Purkinje cell (primary cell): ENCODE data around the gene SLC7A6. TPM values are rescaled to one million over a fixed set of nuclear protein-coding genes. Genes with fewer than 3 reads are reported as not detected.

Experiments used
- polyA plus RNA-seq: library from polyadenylated mRNA; unstranded; fragments of >200 nt; fragmentation: Nextera tagmentation; gene quantifications from 2 replicates; pipeline ENCODE4 v1.2.1, GENCODE V29; 2014

The SLC7A6 gene
- 9.9 and 14.0 TPM in 2 replicates for polyA plus RNA-seq

DNA sequence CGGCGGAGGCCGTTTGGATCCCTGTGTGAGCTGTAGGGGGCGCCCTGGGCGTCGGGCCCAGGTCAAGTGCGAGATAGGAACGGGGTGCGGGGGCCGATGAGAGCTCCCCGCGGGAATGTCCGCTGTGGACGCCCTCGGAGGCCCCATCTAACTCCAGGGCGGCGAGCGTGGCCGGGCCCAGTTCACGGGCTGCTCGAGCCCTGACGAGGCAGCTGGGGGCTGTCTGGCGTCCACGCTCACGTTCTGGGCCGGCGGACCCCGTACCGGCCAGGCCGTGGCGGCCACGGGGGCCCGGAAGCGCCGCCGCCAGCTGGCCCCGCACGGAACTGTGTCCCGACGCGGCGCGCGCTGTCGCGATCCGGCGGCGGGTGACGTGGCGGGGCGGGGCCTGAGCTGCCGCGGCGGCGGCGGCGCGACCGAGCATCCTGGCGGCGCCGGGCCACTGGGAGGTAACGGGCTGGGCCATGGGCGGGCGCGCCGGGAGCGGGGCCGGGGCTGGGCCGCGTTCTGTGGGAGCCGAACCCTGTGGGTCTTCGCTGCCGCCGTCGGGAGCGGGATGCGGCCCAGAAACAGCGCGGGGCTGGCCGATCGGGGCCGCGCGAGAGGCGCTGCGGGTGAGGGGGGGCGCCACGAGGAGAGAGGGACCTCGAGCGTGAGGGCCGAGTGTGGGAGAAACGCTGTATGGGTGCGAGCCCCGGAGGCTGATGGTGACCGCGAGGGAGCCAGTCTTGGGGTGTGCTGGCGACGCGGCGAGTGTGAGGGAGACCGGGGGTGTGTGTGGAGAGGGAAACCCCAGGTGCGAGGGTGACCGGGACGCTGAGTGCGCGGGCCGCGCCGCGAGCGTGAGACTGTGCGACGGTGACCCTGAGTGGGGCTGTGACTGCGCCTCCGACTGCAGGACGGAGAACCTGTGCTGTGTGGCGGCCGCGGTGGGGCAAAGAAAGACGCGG is at the start of gene SLC7A6:
TSS of gene SLC7A6 (plus strand) at position 399 of the 950 bp plus-strand sequence. CDS start 10,201 bp downstream, outside the sequence.

DNA sequence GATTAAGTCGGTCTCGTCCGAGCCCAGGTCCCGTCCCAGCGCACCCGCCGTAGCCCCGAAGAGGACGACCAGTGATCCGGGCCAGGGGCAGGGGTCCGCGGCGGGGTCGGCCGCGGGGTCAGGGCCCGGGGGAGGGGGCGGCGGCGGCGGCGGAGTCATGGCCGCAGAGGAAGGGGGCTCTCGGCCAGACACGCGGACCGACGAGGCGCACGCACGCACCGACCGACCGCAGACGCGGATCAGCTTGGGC is 28.5 kb upstream of the SLC7A6 start, which contains the start of gene ESRP2:
TSS of gene ESRP2 (minus strand) at position 241 of the 250 bp plus-strand sequence. CDS start at position 159, 82 bp downstream.

DNA sequence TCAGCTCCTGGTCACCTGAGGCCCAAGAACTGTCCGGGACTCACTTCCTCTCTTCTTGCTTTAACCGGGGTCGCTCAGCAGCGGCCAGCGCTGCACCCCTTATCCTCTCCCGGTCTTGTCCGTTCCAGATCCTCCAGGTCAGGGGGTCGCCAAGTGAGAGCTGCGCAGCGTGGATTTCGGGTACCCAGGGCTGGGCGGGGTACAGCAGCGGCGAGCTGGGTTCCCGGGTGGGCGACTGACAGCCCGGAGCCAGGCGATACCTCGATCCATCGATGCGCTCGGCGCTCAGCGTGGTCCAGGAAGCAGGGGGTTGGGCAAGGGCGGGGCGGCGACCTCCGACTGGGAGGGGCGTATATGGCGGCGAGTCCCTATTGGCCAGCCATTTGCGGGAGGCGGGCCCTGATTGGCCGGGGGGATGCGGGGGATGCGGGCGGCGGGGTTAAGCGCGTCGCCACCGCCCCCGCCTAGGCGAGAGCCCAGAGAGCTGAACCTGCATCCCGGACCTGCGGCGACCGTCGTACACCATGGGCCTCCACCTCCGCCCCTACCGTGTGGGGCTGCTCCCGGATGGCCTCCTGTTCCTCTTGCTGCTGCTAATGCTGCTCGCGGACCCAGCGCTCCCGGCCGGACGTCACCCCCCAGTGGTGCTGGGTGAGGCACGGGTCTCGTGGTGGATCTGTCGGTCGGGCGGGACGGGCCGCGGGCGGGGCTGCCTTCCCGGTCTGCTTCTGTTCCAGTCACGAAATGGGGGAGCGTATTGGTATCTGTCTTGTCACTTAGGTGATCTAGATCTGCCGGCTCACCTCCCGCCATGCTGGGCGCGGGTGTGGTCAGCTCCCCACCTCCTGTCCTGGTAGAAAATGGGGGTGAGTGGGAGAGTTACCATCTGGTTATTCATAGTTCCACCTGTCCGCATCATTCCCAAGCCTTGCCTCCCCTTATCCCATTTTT is 19.1 kb upstream of the SLC7A6 start, which contains the start of gene PLA2G15:
TSS of gene PLA2G15 (plus strand) at position 471 of the 951 bp plus-strand sequence. CDS start at position 525, 54 bp downstream.

DNA sequence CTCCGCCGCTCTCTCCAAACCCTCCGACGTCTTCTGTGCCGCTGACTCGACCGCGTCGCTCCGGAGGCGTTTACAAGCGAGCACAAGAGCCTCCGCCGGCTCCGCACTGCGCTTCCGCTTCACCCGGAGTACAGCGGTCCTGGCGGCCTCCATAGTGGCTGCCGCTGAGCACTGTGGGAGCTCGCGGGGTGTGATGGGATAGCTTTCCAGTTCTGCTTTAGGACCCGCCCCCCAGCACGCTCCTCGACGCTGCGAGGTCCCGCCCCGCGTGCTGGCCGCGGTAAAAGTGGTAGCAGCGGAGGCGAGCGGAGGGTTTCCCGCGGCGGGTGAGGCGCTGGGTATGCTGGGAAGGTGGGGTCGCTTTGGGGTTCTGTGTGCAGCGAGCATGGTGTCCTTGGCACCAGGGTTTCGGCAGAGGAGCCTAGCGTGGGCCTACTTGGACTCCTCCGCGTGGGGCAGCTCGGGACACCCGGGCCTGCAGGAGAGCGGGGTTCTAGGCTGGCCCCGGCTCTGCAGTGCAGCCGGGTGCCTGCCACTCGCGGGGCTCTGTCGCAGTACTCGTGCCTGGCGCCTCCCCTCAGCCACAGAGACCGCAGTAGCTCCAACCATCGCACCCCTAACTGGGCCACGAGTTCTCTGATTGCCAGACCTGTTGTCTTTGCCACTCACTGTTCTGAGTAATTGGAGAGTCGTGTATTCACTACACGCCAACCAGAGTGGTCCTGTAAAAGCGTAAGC is 46.6 kb downstream of the SLC7A6 start, which contains the start of the genes PRMT7 and SLC7A6OS:
TSS of gene PRMT7 (plus strand) at position 246 of the 738 bp plus-strand sequence. CDS start 4,961 bp downstream, outside the sequence.
TSS of gene SLC7A6OS (minus strand) at position 173 of the 738 bp plus-strand sequence. CDS start at position 153, 20 bp downstream.

Other genes with a start within 250 kb of the SLC7A6 start
- gene DPEP2NB, start 248.6 kb upstream of the SLC7A6 start, polyA plus RNA-seq, result not detected in 2 replicates
- gene DDX28, start 241.3 kb upstream of the SLC7A6 start, polyA plus RNA-seq, result 2.8 and 3.8 TPM in 2 replicates
- gene DUS2, start 241.2 kb upstream of the SLC7A6 start, polyA plus RNA-seq, result 1.6 and 10.4 TPM in 2 replicates
- gene NFATC3, start 179.2 kb upstream of the SLC7A6 start, polyA plus RNA-seq, result 0.70 and 3.3 TPM in 2 replicates
- gene ESRP2, start 28.4 kb upstream of the SLC7A6 start, polyA plus RNA-seq, result not detected in 2 replicates
- 7.2 and 16.6 TPM in 2 replicates for gene PLA2G15, start 19.2 kb upstream of the SLC7A6 start, polyA plus RNA-seq
- gene SLC7A6OS, start 46.4 kb downstream of the SLC7A6 start, polyA plus RNA-seq, result 0.59 and 5.9 TPM in 2 replicates
- 6.5 and 14.7 TPM in 2 replicates for gene PRMT7, start 46.5 kb downstream of the SLC7A6 start, polyA plus RNA-seq
- 0.42 and 1.3 TPM in 2 replicates for gene SMPD3, start 184.0 kb downstream of the SLC7A6 start, polyA plus RNA-seq